H7 (cell line): ENCODE results near the gene SLC37A1. TPM values are rescaled to one million over a fixed set of nuclear protein-coding genes. Genes with fewer than 3 reads are reported as not detected.
A peak's percentile ranks its signal among the peaks of the same experiment; 100 is the strongest.
"Not testable (repeated sequence)": the region's sequence is repeated elsewhere in the genome, so short reads cannot be mapped to it uniquely, and the experiment has no call there.

Experiments used
- DNase-seq: peaks from one replicate; pipeline ENCODE4 v3.0.0; 2012
- H3K27me3 ChIP-seq: 2 replicates; pipeline ENCODE4 v1.6.0; 2011; ENCODE audit warnings: mild to moderate bottlenecking, low read length; ENCODE audit not compliant: control insufficient read depth, insufficient read depth
- H3K36me3 ChIP-seq: replicated peaks from 2 replicates; pipeline ENCODE4 v1.5.1; 2011; ENCODE audit warnings: low read length; ENCODE audit not compliant: control insufficient read depth, insufficient read depth
- H3K4me3 ChIP-seq: 2 replicates; pipeline ENCODE4 v1.5.1; 2011; ENCODE audit warnings: low read depth, mild to moderate bottlenecking, control low read depth, low read length, moderate library complexity; ENCODE audit not compliant: insufficient read depth
- total RNA-seq: library from RNA; depleted of rRNA; stranded (reverse); fragments of >200 nt; shearing (Covaris generic); gene quantifications from 2 replicates; pipeline ENCODE4 v1.2.3, GENCODE V29; 2014; rRNA removed

Gene SLC37A1
- total RNA-seq, 1 experiment from 2014 or later: 8.2 TPM

- no peak for DNase-seq
- Histone ChIP-seq H3K4me3 (no peak overlapping the region), H3K36me3 (no peaks in the 10 kb centered on the region), H3K27me3 (no peaks in the 10 kb centered on the region; the same call in 1 of the 2 replicates)
Observed at GRCh38 chr21:42621819-42622177, 108.1 kb downstream of the SLC37A1 start.

- Histone ChIP-seq H3K4me3 (no peak overlapping the region), H3K36me3 (no peaks in the 10 kb centered on the region), H3K27me3 (no peaks in the 10 kb centered on the region; the same call in 1 of the 2 replicates)
- no peak for DNase-seq
Observed at GRCh38 chr21:42622284-42622683, 108.6 kb downstream of the SLC37A1 start.

- Histone ChIP-seq H3K4me3 (no peak overlapping the region), H3K27me3 (no peaks in the 10 kb centered on the region; the same call in 1 of the 2 replicates), H3K36me3 (no peaks in the 10 kb centered on the region)
- DNase-seq: no peak
Observed at GRCh38 chr21:42623694-42624093, 110.0 kb downstream of the SLC37A1 start.

GRCh38 chr21:42624095-42624790, 110.6 kb downstream of the SLC37A1 start:
- no peak for DNase-seq
- no peak overlapping the region for H3K4me3 ChIP-seq
- no peaks in the 10 kb centered on the region for H3K36me3 ChIP-seq
- H3K27me3 ChIP-seq: no peaks in the 10 kb centered on the region; the same call in 1 of the 2 replicates

GRCh38 chr21:42624936-42625335, 111.3 kb downstream of the SLC37A1 start:
- H3K36me3 ChIP-seq: no peaks in the 10 kb centered on the region
- H3K4me3 ChIP-seq: no peak overlapping the region
- H3K27me3 ChIP-seq: no peaks in the 10 kb centered on the region; the same call in 1 of the 2 replicates
- DNase-seq: no peak

- DNase-seq: no peak
- Histone ChIP-seq H3K4me3 (no peak overlapping the region), H3K36me3 (no peaks in the 10 kb centered on the region), H3K27me3 (no peaks in the 10 kb centered on the region; the same call in 1 of the 2 replicates)
Observed at GRCh38 chr21:42626171-42626570, 112.5 kb downstream of the SLC37A1 start.

GRCh38 chr21:42627527-42628289, 114.1 kb downstream of the SLC37A1 start:
- H3K27me3 ChIP-seq: no peaks in the 10 kb centered on the region; the same call in 1 of the 2 replicates
- H3K4me3 ChIP-seq: no peak overlapping the region
- DNase-seq: peak; percentile 16
- H3K36me3 ChIP-seq: no peaks in the 10 kb centered on the region

GRCh38 chr21:42628466-42629061, 114.9 kb downstream of the SLC37A1 start:
- not testable (repeated sequence) for H3K36me3 ChIP-seq, H3K4me3 ChIP-seq, DNase-seq, H3K27me3 ChIP-seq

GRCh38 chr21:42629933-42630589, 116.4 kb downstream of the SLC37A1 start:
- DNase-seq: no peak
- H3K36me3 ChIP-seq: no peaks in the 10 kb centered on the region

GRCh38 chr21:42630626-42631025, 117.0 kb downstream of the SLC37A1 start:
- Histone ChIP-seq H3K36me3 (no peaks in the 10 kb centered on the region), H3K4me3 (no peak overlapping the region)
- no peak for DNase-seq

More at GRCh38 chr21:42629933-42630589, 116.4 kb downstream of the SLC37A1 start:
- Histone ChIP-seq H3K4me3 (no peak overlapping the region), H3K27me3 (no peaks in the 10 kb centered on the region; the same call in 1 of the 2 replicates)

More at GRCh38 chr21:42630626-42631025, 117.0 kb downstream of the SLC37A1 start:
- no peaks in the 10 kb centered on the region; the same call in 1 of the 2 replicates for H3K27me3 ChIP-seq

Other genes with a start within 250 kb of the SLC37A1 start
- 2.1 and 9.2 TPM in 2 replicates for gene TFF3, start 198.4 kb upstream of the SLC37A1 start, total RNA-seq
- gene TFF2, start 162.9 kb upstream of the SLC37A1 start, total RNA-seq: not detected in 2 replicates
- 1.3 TPM in 1 of 2 replicates, not detected in the other for gene TFF1, start 147.3 kb upstream of the SLC37A1 start, total RNA-seq
- not detected in 2 replicates for gene TMPRSS3, start 117.8 kb upstream of the SLC37A1 start, total RNA-seq
- not detected in 2 replicates for gene UBASH3A, start 110.0 kb upstream of the SLC37A1 start, total RNA-seq
- 0.15 TPM in 1 of 2 replicates, not detected in the other for gene RSPH1, start 17.6 kb upstream of the SLC37A1 start, total RNA-seq
- 24.2 and 37.9 TPM in 2 replicates for gene PDE9A, start 139.8 kb downstream of the SLC37A1 start, total RNA-seq